ENCODE data around the gene FIGNL1. TPM values are rescaled to one million over a fixed set of nuclear protein-coding genes. Genes with fewer than 3 reads are reported as not detected.
A peak's percentile ranks its signal among the peaks of the same experiment; 100 is the strongest.

The FIGNL1 gene
- total and polyA plus RNA-seq, 10 of the 15 experiments (the other 5 are each of a cell fraction or from before 2014, with no cell fraction given) = 11.5 to 37.4 (median 29.0) TPM

DNA sequence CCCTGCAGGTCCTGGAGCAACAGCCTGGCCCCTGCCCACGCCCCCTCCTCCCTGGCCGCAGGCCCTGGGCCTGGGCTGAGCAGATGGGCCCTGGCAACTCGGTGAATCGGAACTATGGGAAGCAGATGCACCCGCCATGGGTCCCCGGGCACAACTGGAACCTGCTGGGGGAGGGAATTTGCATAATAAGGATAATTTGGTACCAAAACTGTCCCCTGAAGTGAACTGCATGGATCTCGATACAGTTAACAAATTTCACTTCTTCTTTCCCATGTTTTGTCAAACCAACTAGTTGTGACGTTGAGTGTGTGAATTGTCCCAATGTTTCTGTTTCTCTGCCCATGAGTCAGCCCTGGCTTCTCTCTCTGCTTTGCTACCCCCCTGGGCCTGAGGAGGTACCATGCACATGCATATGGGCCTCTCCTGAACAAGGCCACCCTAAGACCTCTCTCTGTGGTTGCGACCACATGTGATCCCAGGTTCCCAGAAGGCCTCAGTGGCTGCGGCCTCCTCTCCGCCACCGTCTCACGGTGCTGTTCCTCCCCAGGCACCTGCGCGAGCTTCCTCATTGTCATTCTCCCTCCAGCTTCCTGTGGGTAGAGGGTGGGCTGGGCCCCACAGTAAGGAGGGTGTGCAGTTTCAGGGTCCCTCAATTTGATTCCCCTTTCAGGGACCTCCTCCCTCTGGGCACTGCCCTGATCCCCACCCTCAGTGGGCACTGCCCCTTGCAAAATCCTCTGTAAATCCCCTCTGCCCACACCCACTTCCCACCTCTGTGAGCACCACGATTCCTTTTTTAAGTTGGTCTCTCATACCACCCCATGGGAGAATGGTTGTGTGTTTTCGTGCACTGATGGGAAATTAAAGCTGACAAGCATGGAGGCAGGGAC, 40.0 kb downstream of the FIGNL1 start (continued):
- TF ChIP-seq, protein P1, sequence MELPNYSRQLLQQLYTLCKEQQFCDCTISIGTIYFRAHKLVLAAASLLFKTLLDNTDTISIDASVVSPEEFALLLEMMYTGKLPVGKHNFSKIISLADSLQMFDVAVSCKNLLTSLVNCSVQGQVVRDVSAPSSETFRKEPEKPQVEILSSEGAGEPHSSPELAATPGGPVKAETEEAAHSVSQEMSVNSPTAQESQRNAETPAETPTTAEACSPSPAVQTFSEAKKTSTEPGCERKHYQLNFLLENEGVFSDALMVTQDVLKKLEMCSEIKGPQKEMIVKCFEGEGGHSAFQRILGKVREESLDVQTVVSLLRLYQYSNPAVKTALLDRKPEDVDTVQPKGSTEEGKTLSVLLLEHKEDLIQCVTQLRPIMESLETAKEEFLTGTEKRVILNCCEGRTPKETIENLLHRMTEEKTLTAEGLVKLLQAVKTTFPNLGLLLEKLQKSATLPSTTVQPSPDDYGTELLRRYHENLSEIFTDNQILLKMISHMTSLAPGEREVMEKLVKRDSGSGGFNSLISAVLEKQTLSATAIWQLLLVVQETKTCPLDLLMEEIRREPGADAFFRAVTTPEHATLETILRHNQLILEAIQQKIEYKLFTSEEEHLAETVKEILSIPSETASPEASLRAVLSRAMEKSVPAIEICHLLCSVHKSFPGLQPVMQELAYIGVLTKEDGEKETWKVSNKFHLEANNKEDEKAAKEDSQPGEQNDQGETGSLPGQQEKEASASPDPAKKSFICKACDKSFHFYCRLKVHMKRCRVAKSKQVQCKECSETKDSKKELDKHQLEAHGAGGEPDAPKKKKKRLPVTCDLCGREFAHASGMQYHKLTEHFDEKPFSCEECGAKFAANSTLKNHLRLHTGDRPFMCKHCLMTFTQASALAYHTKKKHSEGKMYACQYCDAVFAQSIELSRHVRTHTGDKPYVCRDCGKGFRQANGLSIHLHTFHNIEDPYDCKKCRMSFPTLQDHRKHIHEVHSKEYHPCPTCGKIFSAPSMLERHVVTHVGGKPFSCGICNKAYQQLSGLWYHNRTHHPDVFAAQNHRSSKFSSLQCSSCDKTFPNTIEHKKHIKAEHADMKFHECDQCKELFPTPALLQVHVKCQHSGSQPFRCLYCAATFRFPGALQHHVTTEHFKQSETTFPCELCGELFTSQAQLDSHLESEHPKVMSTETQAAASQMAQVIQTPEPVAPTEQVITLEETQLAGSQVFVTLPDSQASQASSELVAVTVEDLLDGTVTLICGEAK (IDR thresholded peaks at IDR 0.05; ENCODE audit: borderline replicate concordance) = no peak
- TF ChIP-seq, protein P2, sequence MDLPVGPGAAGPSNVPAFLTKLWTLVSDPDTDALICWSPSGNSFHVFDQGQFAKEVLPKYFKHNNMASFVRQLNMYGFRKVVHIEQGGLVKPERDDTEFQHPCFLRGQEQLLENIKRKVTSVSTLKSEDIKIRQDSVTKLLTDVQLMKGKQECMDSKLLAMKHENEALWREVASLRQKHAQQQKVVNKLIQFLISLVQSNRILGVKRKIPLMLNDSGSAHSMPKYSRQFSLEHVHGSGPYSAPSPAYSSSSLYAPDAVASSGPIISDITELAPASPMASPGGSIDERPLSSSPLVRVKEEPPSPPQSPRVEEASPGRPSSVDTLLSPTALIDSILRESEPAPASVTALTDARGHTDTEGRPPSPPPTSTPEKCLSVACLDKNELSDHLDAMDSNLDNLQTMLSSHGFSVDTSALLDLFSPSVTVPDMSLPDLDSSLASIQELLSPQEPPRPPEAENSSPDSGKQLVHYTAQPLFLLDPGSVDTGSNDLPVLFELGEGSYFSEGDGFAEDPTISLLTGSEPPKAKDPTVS (IDR thresholded peaks at IDR 0.05; ENCODE audit: low read depth, low read length) = no peak
- no peak for TF ChIP-seq STAT3 (IDR thresholded peaks at IDR 0.05; ENCODE audit: low read depth, low read length)
- no peak for TF ChIP-seq CHD1 (IDR thresholded peaks at IDR 0.05; ENCODE audit: low read depth, low read length)
- TF ChIP-seq, protein P3, sequence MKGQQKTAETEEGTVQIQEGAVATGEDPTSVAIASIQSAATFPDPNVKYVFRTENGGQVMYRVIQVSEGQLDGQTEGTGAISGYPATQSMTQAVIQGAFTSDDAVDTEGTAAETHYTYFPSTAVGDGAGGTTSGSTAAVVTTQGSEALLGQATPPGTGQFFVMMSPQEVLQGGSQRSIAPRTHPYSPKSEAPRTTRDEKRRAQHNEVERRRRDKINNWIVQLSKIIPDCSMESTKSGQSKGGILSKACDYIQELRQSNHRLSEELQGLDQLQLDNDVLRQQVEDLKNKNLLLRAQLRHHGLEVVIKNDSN (IDR thresholded peaks at IDR 0.05; ENCODE audit: borderline replicate concordance, extremely low read length, insufficient read depth, low read depth, low read length) = no peak
- TF ChIP-seq TCF3 (IDR thresholded peaks at IDR 0.05; ENCODE audit: borderline replicate concordance, insufficient read depth, low read depth, low read length) = 0 out of 2 replicates have a peak, but pooled peaks have one; percentile 47
- TF ChIP-seq MYB (IDR thresholded peaks at IDR 0.05; ENCODE audit: borderline replicate concordance, low read depth, low read length) = no peak
- TF ChIP-seq POLR2AphosphoS2 (IDR thresholded peaks at IDR 0.05; ENCODE audit: low read depth, low read length) = no peak
- TF ChIP-seq, protein P4, sequence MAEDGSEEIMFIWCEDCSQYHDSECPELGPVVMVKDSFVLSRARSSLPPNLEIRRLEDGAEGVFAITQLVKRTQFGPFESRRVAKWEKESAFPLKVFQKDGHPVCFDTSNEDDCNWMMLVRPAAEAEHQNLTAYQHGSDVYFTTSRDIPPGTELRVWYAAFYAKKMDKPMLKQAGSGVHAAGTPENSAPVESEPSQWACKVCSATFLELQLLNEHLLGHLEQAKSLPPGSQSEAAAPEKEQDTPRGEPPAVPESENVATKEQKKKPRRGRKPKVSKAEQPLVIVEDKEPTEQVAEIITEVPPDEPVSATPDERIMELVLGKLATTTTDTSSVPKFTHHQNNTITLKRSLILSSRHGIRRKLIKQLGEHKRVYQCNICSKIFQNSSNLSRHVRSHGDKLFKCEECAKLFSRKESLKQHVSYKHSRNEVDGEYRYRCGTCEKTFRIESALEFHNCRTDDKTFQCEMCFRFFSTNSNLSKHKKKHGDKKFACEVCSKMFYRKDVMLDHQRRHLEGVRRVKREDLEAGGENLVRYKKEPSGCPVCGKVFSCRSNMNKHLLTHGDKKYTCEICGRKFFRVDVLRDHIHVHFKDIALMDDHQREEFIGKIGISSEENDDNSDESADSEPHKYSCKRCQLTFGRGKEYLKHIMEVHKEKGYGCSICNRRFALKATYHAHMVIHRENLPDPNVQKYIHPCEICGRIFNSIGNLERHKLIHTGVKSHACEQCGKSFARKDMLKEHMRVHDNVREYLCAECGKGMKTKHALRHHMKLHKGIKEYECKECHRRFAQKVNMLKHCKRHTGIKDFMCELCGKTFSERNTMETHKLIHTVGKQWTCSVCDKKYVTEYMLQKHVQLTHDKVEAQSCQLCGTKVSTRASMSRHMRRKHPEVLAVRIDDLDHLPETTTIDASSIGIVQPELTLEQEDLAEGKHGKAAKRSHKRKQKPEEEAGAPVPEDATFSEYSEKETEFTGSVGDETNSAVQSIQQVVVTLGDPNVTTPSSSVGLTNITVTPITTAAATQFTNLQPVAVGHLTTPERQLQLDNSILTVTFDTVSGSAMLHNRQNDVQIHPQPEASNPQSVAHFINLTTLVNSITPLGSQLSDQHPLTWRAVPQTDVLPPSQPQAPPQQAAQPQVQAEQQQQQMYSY (CRISPR knock-in tag; IDR thresholded peaks at IDR 0.05) = no peak
- no peak for TF ChIP-seq SMC3 (IDR thresholded peaks at IDR 0.05; ENCODE audit: borderline replicate concordance, low read length)
- TF ChIP-seq, protein P5, sequence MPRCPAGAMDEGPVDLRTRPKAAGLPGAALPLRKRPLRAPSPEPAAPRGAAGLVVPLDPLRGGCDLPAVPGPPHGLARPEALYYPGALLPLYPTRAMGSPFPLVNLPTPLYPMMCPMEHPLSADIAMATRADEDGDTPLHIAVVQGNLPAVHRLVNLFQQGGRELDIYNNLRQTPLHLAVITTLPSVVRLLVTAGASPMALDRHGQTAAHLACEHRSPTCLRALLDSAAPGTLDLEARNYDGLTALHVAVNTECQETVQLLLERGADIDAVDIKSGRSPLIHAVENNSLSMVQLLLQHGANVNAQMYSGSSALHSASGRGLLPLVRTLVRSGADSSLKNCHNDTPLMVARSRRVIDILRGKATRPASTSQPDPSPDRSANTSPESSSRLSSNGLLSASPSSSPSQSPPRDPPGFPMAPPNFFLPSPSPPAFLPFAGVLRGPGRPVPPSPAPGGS (IDR thresholded peaks at IDR 0.05; ENCODE audit: borderline replicate concordance, insufficient read depth, low read depth, low read length, poor library complexity, severe bottlenecking) = peak; percentile 54
